ENCODE data around the gene RAB10. TPM values are rescaled to one million over a fixed set of nuclear protein-coding genes. Genes with fewer than 3 reads are reported as not detected.
"Not testable (repeated sequence)": the region's sequence is repeated elsewhere in the genome, so short reads cannot be mapped to it uniquely, and the experiment has no call there.

Gene RAB10
- 256 and 270 TPM in 2 replicates for total RNA-seq (2014; rRNA removed; shearing (Covaris generic))
- polyA plus RNA-seq (2014; cell fraction: nucleus; rRNA removed) = 78.5 and 122 TPM in 2 replicates

- peak; percentile 99 for DNase-seq (ENCODE audit: extremely low read depth, low read depth)
These were observed at the start of gene RAB10 for GRCh38 chr2:26033818-26034636. Gene RAB10, plus strand, starts transcription at chr2:26034084. Its CDS starts 525 bp downstream, at chr2:26034609.

GRCh38 chr2:25988134-25988533 is 45.8 kb upstream of the RAB10 start:
- no peak for DNase-seq (ENCODE audit: extremely low read depth, low read depth)

- no peak for DNase-seq (ENCODE audit: extremely low read depth, low read depth)
These were observed 44.7 kb upstream of the RAB10 start for GRCh38 chr2:25989154-25989553.

- DNase-seq (ENCODE audit: extremely low read depth, low read depth) = no peak
These were observed 41.9 kb upstream of the RAB10 start for GRCh38 chr2:25991965-25992364.

GRCh38 chr2:25992556-25992955 is 41.3 kb upstream of the RAB10 start:
- no peak for DNase-seq (ENCODE audit: extremely low read depth, low read depth)

GRCh38 chr2:25993049-25993448 is 40.8 kb upstream of the RAB10 start:
- DNase-seq (ENCODE audit: extremely low read depth, low read depth) = no peak

GRCh38 chr2:25994509-25994908 is 39.4 kb upstream of the RAB10 start:
- no peak for DNase-seq (ENCODE audit: extremely low read depth, low read depth)

GRCh38 chr2:25996844-25997243 is 37.0 kb upstream of the RAB10 start:
- DNase-seq (ENCODE audit: extremely low read depth, low read depth) = no peak

- not testable (repeated sequence) for DNase-seq (ENCODE audit: extremely low read depth, low read depth)
These were observed 35.0 kb upstream of the RAB10 start for GRCh38 chr2:25998816-25999383.

GRCh38 chr2:25999406-25999805 is 34.5 kb upstream of the RAB10 start:
- not testable (repeated sequence) for DNase-seq (ENCODE audit: extremely low read depth, low read depth)

- DNase-seq (ENCODE audit: extremely low read depth, low read depth) = peak; percentile 54
These were observed 33.3 kb upstream of the RAB10 start for GRCh38 chr2:26000561-26001082.

- no peak for DNase-seq (ENCODE audit: extremely low read depth, low read depth)
These were observed 32.0 kb upstream of the RAB10 start for GRCh38 chr2:26001743-26002351.

GRCh38 chr2:26002632-26003310 is 31.1 kb upstream of the RAB10 start:
- no peak for DNase-seq (ENCODE audit: extremely low read depth, low read depth)

- no peak for DNase-seq (ENCODE audit: extremely low read depth, low read depth)
These were observed 25.8 kb upstream of the RAB10 start for GRCh38 chr2:26008095-26008494.

- peak; percentile 92 for DNase-seq (ENCODE audit: extremely low read depth, low read depth)
These were observed 24.9 kb upstream of the RAB10 start for GRCh38 chr2:26008851-26009566.

- no peak for DNase-seq (ENCODE audit: extremely low read depth, low read depth)
These were observed 24.3 kb upstream of the RAB10 start for GRCh38 chr2:26009567-26009963.

- DNase-seq (ENCODE audit: extremely low read depth, low read depth) = no peak
These were observed 22.9 kb upstream of the RAB10 start for GRCh38 chr2:26010943-26011342.

- DNase-seq (ENCODE audit: extremely low read depth, low read depth) = no peak
These were observed 22.3 kb upstream of the RAB10 start for GRCh38 chr2:26011609-26011989.

- DNase-seq (ENCODE audit: extremely low read depth, low read depth) = peak; percentile 95
These were observed 21.7 kb upstream of the RAB10 start for GRCh38 chr2:26011990-26012856.

Measured in NCI-H460 (cell line).